Activated CD4-positive, CD25-positive, alpha-beta regulatory T cell treated with anti-CD3 and anti-CD28 coated beads, Interleukin-2, amount 50 U/mL, for 24 hours (primary cell): ENCODE data around the gene MICAL2.
A peak's percentile ranks its signal among the peaks of the same experiment; 100 is the strongest.

Source experiments
- ATAC-seq, 2 donors: fragments of 150-1000 bp; cut with Tn5 transposase; one replicate each; pipeline ENCODE4 v1.10.0; 2021; ENCODE audit warnings: mild to moderate bottlenecking in 1 of 2, moderate library complexity in 1 of 2

The MICAL2 gene, protein sequence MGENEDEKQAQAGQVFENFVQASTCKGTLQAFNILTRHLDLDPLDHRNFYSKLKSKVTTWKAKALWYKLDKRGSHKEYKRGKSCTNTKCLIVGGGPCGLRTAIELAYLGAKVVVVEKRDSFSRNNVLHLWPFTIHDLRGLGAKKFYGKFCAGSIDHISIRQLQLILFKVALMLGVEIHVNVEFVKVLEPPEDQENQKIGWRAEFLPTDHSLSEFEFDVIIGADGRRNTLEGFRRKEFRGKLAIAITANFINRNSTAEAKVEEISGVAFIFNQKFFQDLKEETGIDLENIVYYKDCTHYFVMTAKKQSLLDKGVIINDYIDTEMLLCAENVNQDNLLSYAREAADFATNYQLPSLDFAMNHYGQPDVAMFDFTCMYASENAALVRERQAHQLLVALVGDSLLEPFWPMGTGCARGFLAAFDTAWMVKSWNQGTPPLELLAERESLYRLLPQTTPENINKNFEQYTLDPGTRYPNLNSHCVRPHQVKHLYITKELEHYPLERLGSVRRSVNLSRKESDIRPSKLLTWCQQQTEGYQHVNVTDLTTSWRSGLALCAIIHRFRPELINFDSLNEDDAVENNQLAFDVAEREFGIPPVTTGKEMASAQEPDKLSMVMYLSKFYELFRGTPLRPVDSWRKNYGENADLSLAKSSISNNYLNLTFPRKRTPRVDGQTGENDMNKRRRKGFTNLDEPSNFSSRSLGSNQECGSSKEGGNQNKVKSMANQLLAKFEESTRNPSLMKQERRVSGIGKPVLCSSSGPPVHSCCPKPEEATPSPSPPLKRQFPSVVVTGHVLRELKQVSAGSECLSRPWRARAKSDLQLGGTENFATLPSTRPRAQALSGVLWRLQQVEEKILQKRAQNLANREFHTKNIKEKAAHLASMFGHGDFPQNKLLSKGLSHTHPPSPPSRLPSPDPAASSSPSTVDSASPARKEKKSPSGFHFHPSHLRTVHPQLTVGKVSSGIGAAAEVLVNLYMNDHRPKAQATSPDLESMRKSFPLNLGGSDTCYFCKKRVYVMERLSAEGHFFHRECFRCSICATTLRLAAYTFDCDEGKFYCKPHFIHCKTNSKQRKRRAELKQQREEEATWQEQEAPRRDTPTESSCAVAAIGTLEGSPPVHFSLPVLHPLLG

DNA sequence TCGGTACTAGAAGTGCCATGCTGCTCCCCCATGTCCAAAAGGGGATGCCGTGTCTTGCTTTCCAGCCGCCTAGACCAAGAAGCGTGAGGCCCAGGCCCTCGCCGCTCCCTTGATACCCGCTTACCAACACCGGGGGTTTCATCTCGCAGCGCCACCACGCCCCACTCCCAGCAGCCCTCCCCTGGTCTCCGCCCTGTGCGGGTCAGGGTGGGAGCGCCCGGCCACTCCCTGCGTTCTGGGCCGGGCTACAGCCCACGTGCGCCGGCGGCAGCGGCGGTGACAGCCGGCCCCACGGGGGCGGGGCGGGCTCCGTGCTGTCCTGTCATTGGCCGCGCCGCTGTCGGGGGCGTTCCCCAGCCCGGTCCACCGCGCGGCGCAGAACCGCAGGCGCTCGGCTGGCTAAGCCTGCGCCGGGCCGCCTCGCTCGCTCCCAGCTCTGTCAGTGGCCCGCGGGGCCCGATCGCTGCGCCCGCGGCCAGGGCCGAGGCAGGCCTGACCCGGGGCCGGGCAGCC is at the start of gene MICAL2:
Gene MICAL2 (plus strand): TSS at position 390 of the 513 bp plus-strand sequence. CDS start 51,566 bp downstream, outside the sequence.
- peak; percentile 92 to 94 for ATAC-seq

DNA sequence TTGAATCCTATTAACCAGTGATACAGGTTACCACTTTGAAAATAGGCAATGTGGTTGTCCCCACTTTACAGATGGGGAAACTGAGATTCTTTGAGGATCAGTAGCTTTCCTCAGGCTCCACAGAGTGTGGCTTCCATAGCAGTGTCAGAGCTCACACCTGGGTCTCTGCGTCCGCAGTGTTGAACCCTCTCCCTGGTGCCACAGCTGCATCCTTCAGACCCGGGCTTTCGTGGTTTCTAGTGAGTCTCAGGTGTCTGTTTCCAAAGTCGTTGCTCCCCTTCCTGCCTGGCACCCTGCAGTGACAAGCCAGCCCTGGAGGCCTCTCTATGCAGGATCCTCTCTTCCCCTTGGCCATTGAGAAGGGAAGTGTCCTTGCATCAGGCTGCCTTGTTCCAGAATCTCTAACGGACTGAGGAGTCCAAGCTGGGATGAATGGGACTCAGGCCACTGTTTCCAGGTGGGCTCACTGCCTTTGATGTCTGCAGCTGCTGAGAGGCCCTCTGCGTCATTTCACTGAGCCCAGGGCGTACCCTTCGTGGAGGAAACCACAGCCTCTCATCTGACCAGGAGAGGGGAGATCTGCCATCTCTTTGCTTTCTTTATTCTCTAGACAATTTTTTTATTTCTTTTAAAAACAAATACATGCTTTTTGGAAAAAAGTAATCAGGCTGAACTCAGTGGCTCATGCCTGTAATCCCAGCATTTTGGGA is 48.4 kb upstream of the MICAL2 start:
- no peak for ATAC-seq

DNA sequence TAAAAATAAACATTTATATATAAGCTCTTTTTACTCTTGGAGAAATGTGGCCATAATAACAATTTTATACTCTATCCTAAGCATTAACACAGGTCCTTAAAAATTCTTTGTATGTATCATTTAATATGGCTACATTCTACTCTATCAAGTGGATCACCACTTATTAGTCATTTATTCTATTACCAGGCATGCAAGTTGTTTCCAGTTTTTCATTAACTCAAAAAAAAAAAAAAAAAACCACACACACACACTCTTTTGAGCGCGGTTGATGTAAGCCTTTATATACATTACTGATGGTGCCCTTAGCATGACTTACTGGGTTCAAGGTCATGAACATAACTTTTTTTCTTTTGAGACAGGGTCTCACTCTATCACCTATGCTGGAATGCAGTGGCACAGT is 47.1 kb upstream of the MICAL2 start:
- ATAC-seq = no peak

DNA sequence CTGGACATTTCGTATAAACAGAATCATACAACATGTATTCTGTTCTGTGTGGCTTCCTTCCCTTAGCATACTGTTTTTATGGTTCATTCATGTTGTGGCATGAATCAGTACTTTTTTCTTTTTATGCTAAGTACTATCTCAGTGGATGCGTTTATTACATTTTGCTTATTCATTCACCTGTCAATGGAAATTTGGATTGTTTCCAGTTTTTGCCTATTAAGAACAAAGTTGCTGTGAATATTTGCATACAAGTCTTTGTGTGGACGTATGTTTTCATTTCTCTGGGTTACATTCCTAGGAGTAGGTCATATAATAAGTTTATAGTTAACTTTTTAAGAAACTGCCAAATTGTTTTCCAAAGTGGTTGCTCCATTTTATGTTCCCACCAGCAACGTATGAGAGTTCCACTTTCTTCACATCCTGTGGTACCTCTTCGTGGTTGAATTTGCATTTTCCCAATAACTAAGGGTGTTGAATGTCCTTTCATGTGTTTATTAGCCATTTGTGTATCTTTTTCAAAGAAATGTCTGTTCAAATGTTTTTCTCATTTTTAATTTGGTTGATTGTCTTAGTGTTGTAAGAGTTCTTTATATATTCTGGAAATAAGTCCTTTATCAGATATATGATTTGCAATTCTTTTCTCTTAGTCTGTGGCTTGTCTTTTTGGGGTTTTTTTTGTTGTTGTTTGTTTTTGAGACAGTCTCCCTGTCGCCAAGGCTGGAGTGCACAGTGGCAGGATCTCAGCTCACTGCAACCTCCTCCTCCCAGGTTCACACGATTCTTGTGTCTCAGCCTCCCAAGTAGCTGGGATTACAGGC is 46.0 kb upstream of the MICAL2 start:
- ATAC-seq = no peak

DNA sequence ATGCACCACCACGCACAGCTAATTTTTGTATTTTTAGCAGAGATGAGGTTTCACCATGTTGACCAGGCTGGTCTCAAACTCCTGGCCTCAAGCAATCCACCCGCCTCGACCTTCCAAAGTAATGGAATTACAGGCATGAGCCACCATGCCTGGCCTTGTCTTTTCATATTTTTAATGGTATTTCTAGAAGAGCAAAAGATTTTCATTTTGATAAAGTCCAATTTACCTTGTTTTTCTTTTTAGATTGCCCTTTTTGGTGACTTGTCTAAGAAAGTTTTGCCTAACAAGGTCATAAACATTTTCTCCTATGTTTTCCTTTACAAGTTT is 45.5 kb upstream of the MICAL2 start:
- ATAC-seq = no peak

DNA sequence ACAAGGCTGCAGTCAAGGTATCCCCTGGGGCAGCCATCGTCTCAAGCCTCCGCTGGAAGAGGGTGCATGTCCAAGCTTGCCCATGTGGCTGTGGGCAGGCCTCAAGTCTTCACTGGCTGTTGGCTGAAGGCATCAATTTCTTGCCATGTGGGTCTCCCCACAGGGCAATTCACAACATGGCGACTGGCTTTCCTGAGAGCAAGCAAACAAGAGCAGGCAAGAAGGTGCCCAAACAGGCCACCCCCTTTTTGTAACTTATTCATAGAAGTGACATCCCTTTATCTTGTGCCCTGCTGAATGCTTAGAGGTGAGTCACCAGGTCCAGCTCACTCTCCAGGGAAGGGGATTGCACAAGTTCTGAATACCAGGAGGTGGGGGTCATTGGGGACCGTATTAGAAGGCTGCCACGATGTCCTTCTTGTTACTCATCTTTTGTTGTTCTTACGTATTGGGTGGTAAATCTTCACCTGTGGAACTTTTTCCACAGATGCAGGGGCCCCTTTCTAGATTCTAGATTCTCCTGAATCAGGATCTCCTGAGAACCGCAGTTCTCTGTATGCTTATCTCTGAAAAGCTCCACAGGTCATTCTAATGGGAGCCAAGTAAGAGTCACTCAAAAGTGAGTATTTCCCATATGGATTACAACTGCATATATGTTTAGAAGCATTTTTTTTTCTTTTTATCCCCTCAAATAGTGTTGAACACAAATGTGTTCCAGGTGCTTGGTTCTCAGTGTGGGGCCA is 44.2 kb upstream of the MICAL2 start:
- ATAC-seq = no peak

DNA sequence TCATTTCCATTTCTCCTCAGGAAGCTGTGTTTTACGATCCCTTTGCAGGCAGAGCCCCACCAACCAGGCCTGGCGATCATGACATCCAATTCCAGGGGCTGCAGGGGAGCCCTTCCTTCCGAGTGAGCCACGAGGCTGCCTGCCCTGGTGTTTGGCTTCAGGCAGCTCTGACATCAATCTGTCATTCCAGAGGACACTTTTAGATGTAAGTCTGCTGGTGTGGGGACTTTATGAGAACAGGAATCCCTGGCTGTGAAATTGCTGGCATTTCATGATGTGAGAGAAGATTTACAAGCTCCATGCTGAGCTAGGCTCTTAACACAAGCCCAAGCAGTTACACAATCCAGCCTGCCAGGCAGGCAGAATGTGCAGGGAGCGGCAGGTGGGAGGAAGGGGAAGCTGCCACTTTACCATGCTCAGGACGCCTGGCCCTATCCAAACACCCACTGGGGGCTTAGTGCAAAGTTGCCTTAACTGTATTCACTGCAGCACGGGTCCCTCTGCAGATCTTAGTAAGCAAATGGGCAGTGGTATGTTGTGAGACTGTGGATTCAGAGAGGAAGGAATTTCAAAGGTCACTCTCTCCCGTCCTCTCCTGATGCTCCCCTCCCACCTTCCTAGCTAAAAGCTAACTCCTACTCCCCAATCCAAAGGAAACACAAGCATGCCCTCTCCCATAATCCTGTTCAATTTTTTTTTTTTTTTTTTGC is 43.4 kb upstream of the MICAL2 start:
- ATAC-seq = no peak

DNA sequence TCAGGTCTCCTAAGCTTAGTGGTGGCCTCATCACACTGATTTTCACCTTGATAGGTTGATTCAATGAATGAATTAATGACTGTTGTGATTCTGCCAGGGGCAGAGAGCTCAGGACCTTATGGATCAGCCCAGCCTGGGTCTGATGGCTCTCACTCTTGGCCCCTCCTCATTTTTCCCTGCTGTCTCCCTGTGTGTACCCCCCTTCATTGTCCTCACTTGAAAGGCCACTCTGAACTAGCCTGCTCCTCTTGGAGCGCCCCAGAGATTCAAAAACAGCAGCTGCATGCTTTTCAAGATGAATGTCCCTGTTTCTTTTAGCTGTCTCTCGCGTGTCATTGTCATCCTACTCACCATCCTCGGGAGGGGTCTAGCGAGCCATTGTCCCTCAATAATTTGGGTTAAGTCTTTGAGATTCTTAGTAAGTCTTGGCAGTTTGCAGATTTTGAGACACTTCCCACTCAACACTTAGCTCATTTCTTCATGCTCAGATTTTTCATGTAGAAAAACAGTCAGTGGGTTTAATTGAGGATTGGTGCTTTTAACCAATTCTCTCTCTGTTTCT is 42.5 kb upstream of the MICAL2 start:
- no peak for ATAC-seq

DNA sequence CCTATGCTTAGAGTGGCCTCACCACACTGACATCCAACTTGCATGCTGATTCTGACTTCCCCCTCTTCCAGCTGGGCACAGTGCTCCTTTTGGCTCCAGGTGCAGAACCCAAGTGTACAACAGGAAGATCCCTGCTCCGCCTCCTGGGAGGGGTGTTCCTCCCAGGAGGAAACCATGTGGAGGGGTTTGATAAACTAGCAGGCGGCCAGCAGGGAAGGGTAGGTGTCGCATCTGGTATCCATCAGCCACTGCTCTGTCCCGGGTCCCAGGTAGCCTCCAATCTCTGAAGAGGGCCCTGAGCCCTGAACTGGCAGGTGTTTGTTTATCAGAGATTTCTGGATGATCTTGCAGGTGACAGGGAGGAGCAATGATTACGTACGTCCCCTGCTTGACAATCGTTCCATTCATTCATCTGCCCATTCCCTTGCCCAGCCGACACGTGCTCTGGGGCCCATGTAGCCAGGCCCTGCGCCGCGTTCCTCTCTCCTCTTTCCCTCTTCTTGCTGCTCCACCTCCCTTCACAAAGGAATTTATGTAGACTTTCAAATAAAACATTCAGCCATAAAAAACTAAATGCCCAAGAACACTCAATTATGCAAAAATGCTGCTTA is 41.2 kb upstream of the MICAL2 start:
- no peak for ATAC-seq

DNA sequence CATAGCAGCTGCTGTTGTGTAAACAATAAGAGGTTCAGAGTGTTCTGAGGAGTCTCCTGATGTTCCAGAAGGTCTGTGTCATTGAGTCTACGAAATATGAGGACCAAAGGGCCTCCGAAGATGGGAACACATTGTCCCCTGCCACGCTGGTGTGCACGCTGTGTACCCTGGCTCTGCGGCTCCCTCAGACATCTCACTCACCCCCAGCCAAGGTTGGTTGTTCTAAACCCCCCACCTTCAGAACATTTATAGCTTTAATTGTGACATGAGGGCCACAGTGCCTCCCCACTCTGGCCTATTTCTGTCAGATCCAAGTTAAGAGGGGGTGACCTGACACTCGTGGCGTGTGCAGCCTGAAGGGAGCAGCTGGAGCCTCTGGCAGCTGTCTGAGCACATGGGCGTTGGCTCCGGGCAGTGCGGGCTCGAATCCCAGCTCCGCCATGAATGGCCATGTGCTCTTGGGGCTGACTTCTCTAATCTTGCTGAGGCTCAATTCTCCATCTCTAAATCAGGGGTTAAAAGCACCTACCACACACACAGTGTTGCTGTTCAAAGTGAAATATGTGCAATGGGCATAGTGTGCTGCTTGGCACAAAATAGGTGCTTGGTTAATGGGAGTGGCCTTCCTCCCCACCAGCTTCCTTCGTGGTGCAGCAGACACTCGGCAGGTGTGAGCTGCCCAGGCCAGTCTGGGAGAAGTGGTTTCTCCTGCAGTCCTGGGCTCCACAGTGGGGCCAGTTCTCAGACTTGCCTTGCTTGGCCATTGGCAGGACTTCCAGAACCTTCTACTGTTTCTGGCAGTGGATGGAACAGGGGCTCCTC is 39.7 kb upstream of the MICAL2 start:
- ATAC-seq = no peak

DNA sequence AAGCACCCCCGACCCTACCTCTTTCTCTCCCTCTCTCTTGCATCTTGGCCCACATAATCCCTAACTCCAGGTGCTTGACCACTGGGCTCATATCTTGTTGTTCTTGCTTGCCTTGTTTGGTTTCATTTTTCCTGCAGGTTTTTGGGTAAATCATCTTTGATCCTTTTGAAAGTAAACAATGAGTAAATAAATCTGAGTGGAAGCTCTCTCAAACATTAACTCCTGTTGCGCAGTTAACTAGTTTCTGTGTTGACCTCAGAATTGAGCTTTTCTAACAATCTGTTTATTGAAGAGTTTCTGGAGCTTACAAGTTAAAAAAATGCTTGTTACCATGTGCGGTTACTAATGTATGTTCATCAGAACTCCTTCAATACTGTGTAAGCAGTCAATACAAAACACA is 38.8 kb upstream of the MICAL2 start:
- no peak for ATAC-seq

DNA sequence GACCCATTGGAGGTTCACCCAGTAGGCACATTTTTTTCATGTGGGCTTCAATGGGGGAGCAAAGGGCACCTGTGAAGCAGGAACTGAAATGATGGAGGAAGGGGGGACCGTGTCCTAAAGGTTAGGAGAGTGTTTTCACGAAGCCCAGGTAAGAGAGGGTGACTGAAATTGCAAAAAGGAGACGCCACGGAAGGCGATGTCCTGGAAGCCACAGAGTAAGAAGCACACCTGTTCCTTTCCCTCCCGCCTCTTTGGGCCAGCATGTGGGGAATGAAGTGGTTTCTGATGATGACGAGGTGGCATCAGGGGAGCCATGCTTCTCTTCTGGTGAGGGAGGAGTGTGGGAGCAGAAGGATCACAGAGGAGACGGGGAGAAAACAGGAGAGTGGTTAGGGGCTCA is 37.0 kb upstream of the MICAL2 start:
- no peak for ATAC-seq

DNA sequence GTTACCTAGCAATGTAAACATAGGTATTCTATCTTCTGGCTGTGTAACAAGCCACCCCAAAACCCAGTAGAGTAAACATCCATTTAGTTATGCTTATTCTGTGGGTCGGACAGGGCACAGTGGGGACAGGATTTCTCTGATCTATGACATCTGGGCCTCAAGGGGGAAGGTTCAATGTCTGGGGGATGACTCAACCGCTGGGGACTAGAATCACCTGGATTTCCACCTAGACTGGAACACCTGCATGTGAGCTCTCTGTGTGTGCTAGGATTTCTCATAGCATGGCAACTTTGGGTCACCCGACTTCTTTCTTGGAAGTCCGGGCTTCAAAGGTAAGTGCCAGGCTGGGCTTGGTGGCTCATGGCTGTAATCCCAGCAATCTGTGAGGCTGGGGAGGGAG is 36.5 kb upstream of the MICAL2 start:
- no peak for ATAC-seq

DNA sequence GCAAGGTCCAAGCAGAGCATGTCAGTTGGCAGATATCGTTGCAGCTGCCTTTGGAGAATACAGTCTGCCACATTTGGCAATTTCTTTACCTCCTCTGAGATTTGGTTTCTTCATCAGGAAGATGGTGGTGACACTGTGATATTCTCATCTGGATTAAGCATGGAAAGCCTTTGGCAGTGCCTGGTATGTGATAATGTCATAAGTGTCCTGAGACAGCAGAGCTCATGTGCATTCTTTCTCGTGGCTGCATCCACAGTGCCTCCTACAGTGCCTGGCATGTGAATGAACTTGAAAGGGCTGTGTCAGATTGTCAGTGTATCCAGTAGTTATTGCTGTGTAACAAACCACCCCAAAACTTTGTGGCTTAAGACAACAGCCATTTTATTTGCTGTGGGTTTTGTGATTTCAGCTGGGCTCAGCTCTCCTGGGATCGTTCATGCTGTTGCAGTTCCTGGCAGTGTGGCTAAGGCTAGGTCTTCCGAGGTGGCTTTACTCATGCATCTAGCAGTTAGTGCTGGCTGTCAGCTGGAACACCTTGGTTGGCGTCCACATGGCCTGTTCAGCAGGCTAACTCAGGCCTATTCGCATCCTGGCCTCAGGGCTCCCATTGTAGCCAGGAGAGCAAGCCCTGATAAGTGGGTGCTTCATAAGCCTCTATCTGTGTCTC is 35.7 kb upstream of the MICAL2 start:
- no peak for ATAC-seq

DNA sequence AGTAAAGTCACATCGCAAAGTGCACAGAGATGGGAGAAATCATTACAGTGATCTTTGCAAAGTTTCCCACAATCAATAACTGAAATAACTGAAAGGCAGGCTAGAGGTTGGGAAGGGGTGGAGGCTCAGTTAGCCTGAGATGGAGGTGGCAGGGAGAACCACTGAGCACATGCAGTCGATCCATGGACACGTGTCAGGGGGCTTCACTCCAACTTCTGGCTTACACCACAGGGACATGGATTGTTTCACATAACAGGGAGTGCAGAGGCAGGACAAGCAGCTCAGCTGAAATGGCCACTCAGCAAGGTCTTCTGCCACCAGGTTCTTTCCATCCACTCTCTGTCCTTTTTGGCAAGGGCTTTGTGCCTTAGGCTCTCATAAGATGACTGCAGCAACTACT is 35.1 kb upstream of the MICAL2 start:
- no peak for ATAC-seq

DNA sequence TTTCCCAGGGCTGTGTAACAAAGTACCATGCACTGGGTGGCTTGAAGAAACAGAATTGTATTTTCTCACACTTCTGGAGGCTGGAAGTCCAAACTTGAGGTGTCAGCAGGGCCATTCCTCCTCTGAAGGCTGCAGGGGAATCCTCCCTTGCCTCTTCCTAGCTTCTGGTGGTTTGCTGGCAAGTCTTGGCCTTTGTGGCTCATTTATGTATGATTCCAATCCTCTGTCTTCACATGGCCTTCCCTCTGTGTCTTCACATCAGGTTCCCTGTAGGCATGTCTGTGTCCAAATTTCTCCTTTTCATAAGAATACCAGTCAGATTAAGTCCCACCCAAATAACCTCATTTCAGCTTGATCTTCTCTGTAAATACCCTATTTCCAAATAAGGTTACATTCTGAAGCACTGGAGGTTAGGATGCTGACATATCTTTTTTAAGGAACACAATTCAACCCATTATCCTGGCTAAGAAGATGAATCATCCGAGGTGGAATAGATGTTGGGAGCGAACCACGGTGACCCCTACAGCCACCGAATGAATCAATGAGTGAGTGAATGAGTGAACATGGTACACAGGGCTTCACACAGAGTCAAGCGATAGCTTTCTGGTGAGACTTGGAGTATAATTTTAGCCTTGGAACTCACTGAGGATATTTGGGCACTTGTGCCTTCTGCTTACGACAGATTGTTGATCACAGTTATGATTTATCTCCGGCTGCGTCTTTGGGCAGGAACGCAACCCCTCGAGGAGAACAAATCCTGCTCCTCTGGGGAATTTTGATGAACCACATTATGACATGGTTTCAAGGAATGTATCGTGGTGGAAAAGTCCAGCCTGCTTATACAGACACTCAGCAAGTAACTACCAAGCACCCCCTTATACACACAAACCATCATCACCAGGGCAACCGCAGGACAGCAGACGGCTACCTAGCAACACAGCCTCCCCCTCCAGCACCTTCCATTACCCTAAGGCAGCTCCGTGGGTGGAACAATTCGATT is 34.3 kb upstream of the MICAL2 start:
- no peak for ATAC-seq
